CD4-positive, alpha-beta T cell treated with Interleukin-21 for 1 hour (primary cell): ENCODE results near the gene PACSIN3.
"Not testable (repeated sequence)": the region's sequence is repeated elsewhere in the genome, so short reads cannot be mapped to it uniquely, and the experiment has no call there.

ENCODE experiments used
- DNase-seq: peaks from one replicate; pipeline ENCODE4 v3.0.0-alpha.2; 2020

PACSIN3 gene

GRCh38 chr11:47186076-47186699 lies at the start of gene PACSIN3:
PACSIN3 (minus strand) TSS chr11:47186434; CDS start chr11:47182727, 3,707 bp downstream.
- DNase-seq: peak; percentile 42

- DNase-seq: no peak
Observed at GRCh38 chr11:47235163-47235562, 48.9 kb upstream of the PACSIN3 start.

- peak; percentile 81 for DNase-seq
Observed at GRCh38 chr11:47234669-47235100, 48.5 kb upstream of the PACSIN3 start.

DNA sequence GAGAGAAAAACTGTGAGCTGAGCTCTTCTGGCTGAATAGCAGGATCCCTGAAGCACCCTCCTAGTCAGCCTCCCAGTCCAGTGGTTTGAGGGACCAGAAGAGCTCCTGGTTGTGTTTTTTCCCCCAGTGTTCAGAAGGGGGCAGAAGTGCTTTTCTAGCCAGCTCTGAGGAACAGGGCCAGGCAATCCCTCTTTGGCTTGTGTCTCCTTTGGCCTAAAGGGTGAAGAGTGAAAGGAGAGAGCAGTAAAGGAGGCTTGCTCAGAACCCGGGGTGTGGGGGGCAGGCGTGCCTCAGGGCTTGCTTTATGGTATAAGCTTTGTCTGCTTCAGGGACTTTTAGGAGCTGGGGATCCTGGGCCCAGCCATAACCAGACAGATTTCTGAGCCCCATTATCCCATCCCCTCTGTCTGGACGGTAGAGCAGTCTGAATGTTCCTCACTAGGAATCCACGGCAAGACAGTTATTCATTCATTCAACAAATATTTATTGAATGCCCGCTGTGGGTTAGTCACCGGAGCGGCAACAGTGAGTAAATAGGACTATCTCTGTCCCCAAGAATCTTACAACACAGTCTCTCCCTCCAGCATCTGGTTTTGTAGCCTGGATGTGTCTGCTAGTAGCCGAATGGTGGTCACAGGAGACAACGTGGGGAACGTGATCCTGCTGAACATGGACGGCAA lies 47.9 kb upstream of the PACSIN3 start:
- DNase-seq: peak; percentile 45

DNA sequence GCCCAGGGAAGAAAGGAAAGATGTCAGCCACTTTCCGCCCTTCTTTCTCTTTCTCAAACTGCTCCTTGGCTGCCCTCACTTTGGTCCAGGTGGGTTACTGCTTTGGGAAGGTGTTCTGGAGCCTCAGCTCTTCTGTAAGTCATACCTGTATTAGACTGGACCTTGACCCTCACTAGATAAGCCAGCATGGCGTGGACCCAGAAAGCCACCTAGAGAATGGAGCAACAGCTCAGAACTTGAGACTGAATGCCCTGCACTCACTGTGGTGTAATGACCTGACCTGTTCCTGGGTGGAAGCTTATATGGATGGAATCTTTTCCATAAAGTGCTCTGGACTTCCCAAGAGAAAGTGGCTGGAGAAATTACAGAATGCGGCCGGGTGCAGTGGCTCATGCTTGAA lies 46.8 kb upstream of the PACSIN3 start:
- DNase-seq: no peak

DNA sequence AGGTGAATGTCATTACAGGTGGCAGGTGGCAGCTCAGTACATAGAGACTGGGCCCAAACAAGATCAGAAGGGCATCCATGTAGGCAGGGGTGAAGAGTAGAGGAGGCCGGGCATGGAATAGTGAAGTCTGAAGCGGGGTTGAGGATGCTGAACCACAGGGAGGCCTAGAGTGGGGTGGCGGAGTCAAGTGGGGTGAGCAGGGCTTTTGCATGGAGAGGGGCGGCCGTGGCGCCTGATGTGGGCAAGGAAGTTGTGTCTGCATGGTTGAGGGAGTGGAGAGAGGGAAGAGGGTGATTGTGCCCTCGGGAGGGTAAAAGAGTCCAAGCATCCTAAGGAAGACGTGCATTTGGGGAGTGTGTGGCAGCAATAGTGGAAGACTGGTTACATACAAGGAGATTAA lies 42.9 kb upstream of the PACSIN3 start:
- DNase-seq: no peak

DNA sequence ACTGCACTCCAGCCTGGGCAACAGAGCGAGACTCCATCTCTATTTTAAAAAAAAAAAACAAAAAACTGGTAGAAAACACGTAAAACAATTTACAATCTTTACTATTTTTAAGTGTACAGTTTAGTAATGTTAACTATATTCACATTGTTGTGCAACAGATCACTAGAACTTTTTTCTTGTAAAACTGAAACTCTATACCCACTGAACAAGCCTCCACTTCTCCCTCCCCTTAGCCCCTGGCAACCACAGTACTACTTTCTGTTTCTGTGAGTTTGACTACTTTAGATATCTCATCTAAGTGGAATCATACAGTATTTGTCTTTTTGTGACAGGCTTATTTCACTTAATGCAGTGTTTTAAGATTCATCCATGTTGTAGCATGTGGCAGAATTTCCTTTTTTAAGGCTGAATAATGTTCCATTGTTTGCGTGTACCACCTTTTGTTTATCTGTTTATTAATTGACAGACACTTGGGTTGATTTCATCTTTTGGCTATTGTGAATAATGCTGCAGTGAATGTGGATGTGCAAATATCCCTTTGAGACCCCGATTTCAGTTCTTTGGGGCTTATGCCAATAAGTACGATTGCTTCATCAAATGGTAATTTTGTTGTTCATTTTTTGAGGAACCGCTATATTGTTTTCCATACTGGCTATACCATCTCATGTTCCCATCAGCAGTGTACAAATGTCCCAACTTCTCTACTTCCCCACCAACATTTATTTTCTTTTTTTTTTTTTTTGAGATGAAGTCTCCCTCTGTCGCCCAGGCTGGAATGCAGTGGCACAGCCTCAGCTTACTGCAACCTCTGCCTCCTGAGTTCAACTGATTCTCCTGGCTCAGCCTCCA lies 39.5 kb upstream of the PACSIN3 start:
- peak; percentile 12 for DNase-seq

- no peak for DNase-seq
Observed at GRCh38 chr11:47222696-47223095, 36.5 kb upstream of the PACSIN3 start.

DNA sequence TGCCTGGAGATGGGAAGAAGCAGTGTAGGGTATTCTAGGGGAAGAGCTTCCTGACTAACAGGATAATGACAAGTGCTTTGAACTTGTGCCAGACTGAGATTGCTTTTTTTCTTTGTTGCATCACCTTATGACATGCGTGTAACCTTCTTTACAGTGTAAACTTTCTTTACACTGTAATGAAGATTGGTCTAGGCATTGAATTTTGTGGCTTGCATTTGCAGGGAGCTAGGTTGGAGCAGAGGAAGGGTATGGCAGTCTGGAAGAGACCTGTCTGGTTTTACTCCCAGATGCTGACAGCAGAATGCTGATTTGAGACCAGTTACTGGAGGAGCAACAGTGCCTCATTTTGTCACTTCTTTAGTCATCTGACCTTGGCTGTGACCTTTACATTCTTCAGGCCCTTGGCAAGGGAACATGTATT lies 34.2 kb upstream of the PACSIN3 start:
- no peak for DNase-seq

- peak; percentile 47 for DNase-seq
Observed at GRCh38 chr11:47216121-47216798, 30.0 kb upstream of the PACSIN3 start.

GRCh38 chr11:47215366-47215910 lies 29.2 kb upstream of the PACSIN3 start:
- DNase-seq: no peak

- peak; percentile 88 for DNase-seq
Observed at GRCh38 chr11:47213950-47214565, 27.8 kb upstream of the PACSIN3 start.

DNA sequence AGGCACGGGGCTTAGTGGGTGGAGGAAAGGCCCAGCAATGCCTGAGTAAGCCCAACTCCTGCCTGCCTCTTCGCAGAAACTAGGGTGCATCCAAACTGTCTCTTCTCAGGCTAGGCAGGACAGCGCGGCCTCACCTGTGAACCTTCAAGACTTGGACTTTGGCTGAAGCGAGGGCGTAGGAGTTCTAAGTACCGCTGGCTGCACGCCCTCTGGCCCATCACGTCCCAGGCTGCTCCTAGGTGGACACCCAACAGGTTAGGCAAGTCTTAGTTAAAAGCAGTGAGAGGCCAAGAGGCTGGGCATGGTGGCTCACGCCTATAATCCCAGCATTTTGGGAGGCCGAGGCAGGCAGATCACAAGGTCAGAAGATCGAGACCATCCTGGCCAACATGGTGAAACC lies 26.7 kb upstream of the PACSIN3 start:
- no peak for DNase-seq

- no peak for DNase-seq
Observed at GRCh38 chr11:47208628-47209027, 22.4 kb upstream of the PACSIN3 start.

- DNase-seq: not testable (repeated sequence)
Observed at GRCh38 chr11:47208008-47208552, 21.8 kb upstream of the PACSIN3 start.

GRCh38 chr11:47207459-47207858 lies 21.2 kb upstream of the PACSIN3 start:
- DNase-seq: no peak

DNA sequence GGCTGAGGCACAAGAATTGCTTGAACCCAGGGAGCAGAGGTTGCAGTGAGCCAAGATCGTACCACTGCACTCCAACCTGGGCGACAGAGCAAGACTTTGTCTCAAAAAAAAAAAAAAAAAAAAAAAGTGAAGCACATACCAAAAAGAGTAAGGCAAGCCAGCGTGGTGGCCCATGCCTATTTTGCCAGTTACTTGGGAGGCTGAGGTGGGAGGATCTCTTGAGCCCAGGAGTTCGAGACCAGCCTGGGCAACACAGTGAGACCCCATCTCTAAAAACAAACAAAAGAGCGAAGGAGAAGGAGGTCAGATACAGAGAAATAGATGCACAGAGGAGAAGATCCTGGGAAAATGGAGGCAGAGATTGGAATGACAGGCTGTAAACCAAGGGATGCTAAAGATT lies 20.3 kb upstream of the PACSIN3 start:
- not testable (repeated sequence) for DNase-seq

- no peak for DNase-seq
Observed at GRCh38 chr11:47204637-47204989, 18.4 kb upstream of the PACSIN3 start.

DNA sequence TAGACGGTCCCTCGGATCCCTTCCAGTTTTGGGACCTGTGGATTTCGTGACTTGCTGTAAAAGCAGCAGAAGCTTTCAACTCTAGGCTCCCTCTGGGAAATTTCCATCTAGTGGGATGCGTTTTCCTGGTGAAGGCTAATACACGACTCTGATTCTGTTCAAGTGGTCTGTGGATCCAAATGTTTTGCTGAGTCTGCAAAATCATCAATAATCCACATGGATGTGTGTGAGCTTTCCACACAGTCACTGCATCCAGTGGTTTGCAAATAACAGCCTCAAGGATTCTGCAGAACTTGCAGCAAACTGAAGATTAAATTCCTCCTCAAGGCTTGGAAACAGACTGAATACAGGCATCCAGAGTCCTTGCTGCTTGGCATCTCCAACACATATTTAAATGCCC lies 16.3 kb upstream of the PACSIN3 start:
- no peak for DNase-seq

- no peak for DNase-seq
Observed at GRCh38 chr11:47201015-47201414, 14.8 kb upstream of the PACSIN3 start.

DNA sequence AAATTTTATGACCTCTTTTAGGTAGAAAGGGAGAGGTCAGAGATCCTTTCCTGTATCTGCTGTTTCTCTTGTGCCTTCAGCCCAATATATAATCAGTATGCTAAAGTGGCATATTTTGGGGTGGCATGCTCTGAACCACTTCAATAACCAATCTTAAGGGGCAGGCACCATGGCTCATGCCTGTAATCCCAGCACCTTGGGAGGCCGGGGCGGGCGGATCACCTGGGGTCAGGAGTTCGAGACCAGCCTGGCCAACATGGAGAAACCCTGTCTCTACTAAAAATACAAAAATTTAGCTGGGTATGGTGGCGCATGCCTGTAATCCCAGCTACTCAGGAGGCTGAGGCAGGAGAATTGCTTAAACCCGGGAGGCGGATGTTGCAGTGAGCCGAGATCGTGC lies 11.9 kb upstream of the PACSIN3 start:
- DNase-seq: not testable (repeated sequence)

- DNase-seq: no peak
Observed at GRCh38 chr11:47192111-47192510, 5.9 kb upstream of the PACSIN3 start.
